K562 (cell line): ENCODE measurements around the gene SORT1. TPM values are rescaled to one million over a fixed set of nuclear protein-coding genes. Genes with fewer than 3 reads are reported as not detected.

Experiments used
- ATAC-seq: fragments of 200-7000 bp; cut with Tn5 transposase; 3 replicates; pipeline ENCODE4 v1.9.1; 2020; ENCODE audit warnings: moderate library complexity
- BruUV-seq: library from RNA; stranded (reverse); fragments of 400-500 nt; replicated peaks from 2 replicates; lab custom pipeline; 2021; lab: Mats Ljungman, UMichigan
- CTCF ChIA-PET: fragments of 300-600 bp; formaldehyde crosslinking; extraction: SDS; loops from one replicate; lab custom pipeline; 2021; ENCODE audit warnings: low intra/inter-chr PET ratio; lab: Yijun Ruan, JAX
- POLR2A ChIA-PET: fragments of 300-600, 350-650 bp; sonication (Branson Sonifier 250); formaldehyde crosslinking; extraction: SDS; loops from one replicate; lab custom pipeline; 2021; ENCODE audit warnings: antibody characterized with exemption, inconsistent platforms; lab: Yijun Ruan, JAX
- DNase-seq, 4 experiments: peaks; one replicate each; pipeline versions ENCODE4 v3.0.0 to v3.0.0-alpha.2; 2011 to 2018; ENCODE audit warnings: low spot score in 3 of 4, mixed read lengths in 3 of 4; ENCODE audit errors: extremely low read depth in 1 of 4
- FAIRE-seq: peaks from 2 replicates; lab custom pipeline; 2011; peaks lifted over from hg19 to GRCh38; lab: Jason Lieb, UNC
- H2AFZ ChIP-seq: 2 replicates; pipeline ENCODE4 v1.6.0; 2011; ENCODE audit warnings: low read depth, low read length, control low read depth, inconsistent platforms
- H3K27ac ChIP-seq: fragments of 200-600 bp; 3 replicates; pipeline ENCODE4 v1.8.0; 2011; ENCODE audit warnings: low read depth, mild to moderate bottlenecking, control low read depth, inconsistent platforms, low read length, moderate library complexity, mixed read lengths; ENCODE audit errors: extremely low read depth
- H3K27me3 ChIP-seq, 2 experiments: fragments of 300-600 bp in 1 of 2; 2 replicates in 1 of 2; 3 replicates in 1 of 2; pipeline versions ENCODE4 v1.6.0 to v1.8.0; 2011; ENCODE audit warnings: inconsistent platforms in 2 of 2, low read length in 2 of 2, mild to moderate bottlenecking in 1 of 2, mixed read lengths in 1 of 2, moderate library complexity in 1 of 2; ENCODE audit not compliant: control insufficient read depth in 2 of 2, insufficient read depth in 2 of 2
- H3K36me3 ChIP-seq: fragments of 300-600 bp; 3 replicates; pipeline ENCODE4 v1.8.0; 2011; ENCODE audit warnings: mild to moderate bottlenecking, low read length, inconsistent platforms; ENCODE audit not compliant: control insufficient read depth, insufficient read depth
- H3K4me1 ChIP-seq, 2 experiments: fragments of 200-600 bp in 1 of 2; replicated peaks in 1 of 2; 2 replicates in 1 of 2; 3 replicates in 1 of 2; pipeline versions ENCODE4 v1.5.1 to v1.8.0; 2011; ENCODE audit warnings: inconsistent platforms in 2 of 2, low read length in 2 of 2, mild to moderate bottlenecking in 1 of 2, mixed read lengths in 1 of 2, moderate library complexity in 1 of 2; ENCODE audit not compliant: control insufficient read depth in 2 of 2, insufficient read depth in 2 of 2
- H3K4me2 ChIP-seq: 2 replicates; pipeline ENCODE4 v1.6.1; 2011; ENCODE audit warnings: low read length, control low read depth, inconsistent platforms, mixed read lengths; ENCODE audit not compliant: insufficient read depth
- H3K4me3 ChIP-seq: fragments of 200-600 bp; sonication (generic), shearing (Covaris generic); 2 replicates; pipeline ENCODE4 v1.5.1; 2016; ENCODE audit warnings: control low read depth, inconsistent platforms
- H3K79me2 ChIP-seq: fragments of 200-600 bp; 3 replicates; pipeline ENCODE4 v1.8.0; 2011; ENCODE audit warnings: low read length, inconsistent platforms; ENCODE audit not compliant: control insufficient read depth, insufficient read depth
- H3K9ac ChIP-seq, 2 experiments: 2 replicates each; pipeline versions ENCODE4 v1.6.0 to v1.6.1; 2011; ENCODE audit warnings: low read depth in 2 of 2, low read length in 2 of 2, control low read depth in 1 of 2, inconsistent platforms in 1 of 2, mild to moderate bottlenecking in 1 of 2, mixed read lengths in 1 of 2; ENCODE audit not compliant: insufficient read depth in 1 of 2
- H3K9me1 ChIP-seq: one replicate; pipeline ENCODE4 v1.6.0; 2011; ENCODE audit warnings: inconsistent platforms, mild to moderate bottlenecking, low read length, moderate library complexity; ENCODE audit not compliant: control insufficient read depth, insufficient read depth
- H3K9me3 ChIP-seq: replicated peaks from 2 replicates; pipeline ENCODE4 v1.5.1; 2011; ENCODE audit warnings: low read depth, low read length, inconsistent platforms; ENCODE audit not compliant: control insufficient read depth, insufficient read depth
- H4K20me1 ChIP-seq: replicated peaks from 2 replicates; pipeline ENCODE4 v1.6.1; 2011; ENCODE audit warnings: low read length, inconsistent platforms, mixed read lengths; ENCODE audit not compliant: control insufficient read depth, insufficient read depth
- FOXK2 ChIP-seq, 2 experiments: fragments of 450-650 bp; IDR thresholded peaks in 1 of 2; conservative IDR thresholded peaks in 1 of 2; 2 replicates each; pipeline ENCODE4 v1.6.1; 2016; ENCODE audit warnings: low read depth in 2 of 2, mild to moderate bottlenecking in 1 of 2
- POLR2A ChIP-seq: fragments of 450-650 bp; conservative IDR thresholded peaks from 2 replicates; pipeline ENCODE4 v1.6.1; 2016
- POLR2AphosphoS5 ChIP-seq: IDR thresholded peaks from 2 replicates; pipeline ENCODE4 v1.6.1; 2011; ENCODE audit warnings: mild to moderate bottlenecking, low read depth, low read length, moderate library complexity; ENCODE audit not compliant: control insufficient read depth, insufficient read depth
- WGBS: fragments of 100-300 bp; shearing (Covaris generic); methylation state at CpG from one replicate; pipeline ENCODE4 v1.1.6; 2016; ENCODE audit warnings: low coverage, mixed read lengths; ENCODE audit not compliant: insufficient coverage; ENCODE audit errors: missing lambda C conversion rate; 5-methylcytosine and 5-hydroxymethylcytosine counted together
- in situ Hi-C: fragments of 300-500 bp; cut with MboI; formaldehyde crosslinking; loops from 4 replicates; pipeline ENCODE4 v1.15.0; 2018; ENCODE audit warnings: inconsistent platforms, mixed read lengths
- intact Hi-C: fragments of 100-400 bp; cut with micrococcal nuclease; formaldehyde crosslinking; loops from 2 replicates; pipeline ENCODE4 v1.14.2; 2022
- polyA plus RNA-seq, 8 experiments: library from polyadenylated mRNA; depleted of rRNA in 4 of 8; stranded (reverse) in 5 of 8; unstranded in 3 of 8; fragments of >200 nt; fragmentation: Nextera tagmentation in 2 of 8; fragmentation: Illumina TruSeq in 1 of 8; extraction: Ambion mirVana in 2 of 8; extraction: Trizol in 1 of 8; gene quantifications; 2 replicates each; pipeline versions ENCODE4 v1.2.1 to v1.2.3, GENCODE V29; 2011 to 2014; ENCODE audit warnings: inconsistent platforms in 1 of 8, missing spikeins in 1 of 8
- total RNA-seq, 7 experiments: library from RNA; depleted of rRNA in 6 of 7; stranded (reverse); fragments of >200 nt in 6 of 7; fragmentation: Illumina TruSeq in 2 of 7; extraction: Trizol in 2 of 7; gene quantifications; 2 replicates each; pipeline versions ENCODE4 v1.2.1 to v1.2.3, GENCODE V29; 2011 to 2021; ENCODE audit warnings: low replicate concordance in 1 of 7

Gene SORT1
- total and polyA plus RNA-seq, 9 of the 15 experiments (the other 6 are each of a cell fraction or from before 2014, with no cell fraction given), result 27.4 to 112 (median 65.0) TPM

GRCh38 chr1:109400035-109400655 is 2.4 kb upstream of the SORT1 start:
- in situ Hi-C loops, result loop anchor here (5.0 kb wide), 1 partner anchor 138 kb away; no protein-coding TSS in a partner anchor
- DNase-seq (no peak), FAIRE-seq (no peak), ATAC-seq (no peak)
- peaks cover 25% of the 10 kb centered on the region for H3K79me2 ChIP-seq
- ChIA-PET POLR2A (interaction anchor here (0.5 to 4.1 kb wide), 4 partner anchors 10 to 174 kb away, joined by 3 to 15 read pairs (median 6); no protein-coding TSS in a partner anchor), CTCF (interaction anchor here (0.6 to 5.5 kb wide), 7 partner anchors 116 to 200 kb away, joined by 3 to 91 read pairs (median 6); partner anchors contain the start of gene PSRC1)
- H3K4me2 ChIP-seq, result no peak overlapping the region
- TF ChIP-seq FOXK2 (conservative IDR thresholded peaks at IDR 0.05 in 1 of 2, IDR thresholded peaks at IDR 0.05 in 1 of 2; ENCODE audit: low read depth in 2 of 2) (no peak), POLR2AphosphoS5 (0 out of 2 replicates have a peak, but pooled peaks have one; percentile 42), POLR2A (peak; percentile 31; the same call in 1 of the 2 replicates)
- H3K27me3 ChIP-seq, result no peaks in the 10 kb centered on the region
- no peak overlapping the region for H2AFZ ChIP-seq
- no peaks in the 10 kb centered on the region for H3K9me3 ChIP-seq
- H3K27ac ChIP-seq, result no peak overlapping the region
- peaks cover 19 to 23% of the 10 kb centered on the region in 2 experiments for H3K4me1 ChIP-seq
- no peaks in the 10 kb centered on the region for H4K20me1 ChIP-seq
- BruUV-seq, result no TSS peak
- no peaks in the 10 kb centered on the region for H3K9me1 ChIP-seq
- no peak overlapping the region for H3K4me3 ChIP-seq
- intact Hi-C loops, result no loop called here
- H3K9ac ChIP-seq, result no peak overlapping the region
- peaks cover 41% of the 10 kb centered on the region for H3K36me3 ChIP-seq
- 53% methylated on average over 3 of the region's 3 CpGs for WGBS
